Nucleus accumbens (tissue), 56 donors: ENCODE data around the gene YWHAQ.

Experiments used
- DNase-seq, 56 donors: peaks; one replicate each; lab custom pipeline; 2025; lab: John Stamatoyannopoulos, UW

YWHAQ gene

GRCh38 chr2:9630736-9631552 is at the start of gene YWHAQ:
TSS of gene YWHAQ (minus strand) at chr2:9630997. CDS start at chr2:9630452, 545 bp downstream.
- peak; percentile 61 to 99 (median 98) for DNase-seq

DNA sequence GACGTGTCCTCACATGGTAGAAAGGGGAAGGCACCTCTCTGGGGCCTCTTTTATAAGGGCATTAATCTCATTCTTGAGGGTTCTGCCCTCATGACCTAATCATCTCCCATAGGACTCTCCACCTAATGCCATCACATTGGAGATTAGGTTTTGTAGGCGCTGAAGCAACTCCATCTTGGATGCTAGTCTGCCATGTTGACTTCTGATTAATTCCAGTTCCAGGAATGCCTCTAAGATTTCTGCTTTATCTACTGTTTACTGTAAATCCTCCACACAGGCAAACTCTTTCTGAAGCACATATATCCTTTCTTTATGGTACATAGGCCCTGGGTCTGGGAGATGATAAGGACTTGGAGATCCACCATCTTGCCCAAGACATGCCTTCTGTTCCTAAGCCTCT is 49.3 kb upstream of the YWHAQ start:
- DNase-seq = no peak

GRCh38 chr2:9679218-9679617 is 48.4 kb upstream of the YWHAQ start:
- DNase-seq = no peak

- DNase-seq = no peak
Observed at GRCh38 chr2:9678544-9678943, 47.7 kb upstream of the YWHAQ start.

- DNase-seq = peak in 17 of 56 donors; percentile 16 to 78 (median 37)
Observed at GRCh38 chr2:9675415-9676351, 44.9 kb upstream of the YWHAQ start.

DNA sequence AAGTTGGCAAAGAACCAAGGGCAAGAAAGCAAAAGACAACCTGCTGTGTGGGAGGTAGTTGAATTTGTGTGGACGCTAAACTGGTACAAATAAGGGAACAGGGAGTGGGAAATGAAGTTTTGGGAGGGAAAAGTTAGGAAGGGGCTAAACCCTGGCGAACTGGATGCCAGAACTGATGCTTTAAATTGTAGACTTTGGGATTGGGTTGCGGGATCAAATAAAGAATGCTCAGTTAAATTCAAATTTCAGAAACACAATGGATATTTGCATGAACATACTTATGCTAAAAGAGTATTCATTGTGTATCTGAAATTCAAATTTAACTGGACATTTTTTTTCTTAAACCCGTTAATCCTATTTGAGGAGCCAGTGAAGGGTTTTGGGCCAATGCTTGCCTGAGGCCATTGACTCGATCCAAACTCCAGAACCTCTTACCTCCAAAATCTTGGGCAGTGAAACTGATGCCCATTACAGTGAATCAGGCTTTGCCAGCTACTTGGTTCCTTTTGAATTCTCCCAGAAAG is 44.2 kb upstream of the YWHAQ start:
- DNase-seq = no peak

GRCh38 chr2:9673914-9674481 is 43.2 kb upstream of the YWHAQ start:
- DNase-seq = no peak

DNA sequence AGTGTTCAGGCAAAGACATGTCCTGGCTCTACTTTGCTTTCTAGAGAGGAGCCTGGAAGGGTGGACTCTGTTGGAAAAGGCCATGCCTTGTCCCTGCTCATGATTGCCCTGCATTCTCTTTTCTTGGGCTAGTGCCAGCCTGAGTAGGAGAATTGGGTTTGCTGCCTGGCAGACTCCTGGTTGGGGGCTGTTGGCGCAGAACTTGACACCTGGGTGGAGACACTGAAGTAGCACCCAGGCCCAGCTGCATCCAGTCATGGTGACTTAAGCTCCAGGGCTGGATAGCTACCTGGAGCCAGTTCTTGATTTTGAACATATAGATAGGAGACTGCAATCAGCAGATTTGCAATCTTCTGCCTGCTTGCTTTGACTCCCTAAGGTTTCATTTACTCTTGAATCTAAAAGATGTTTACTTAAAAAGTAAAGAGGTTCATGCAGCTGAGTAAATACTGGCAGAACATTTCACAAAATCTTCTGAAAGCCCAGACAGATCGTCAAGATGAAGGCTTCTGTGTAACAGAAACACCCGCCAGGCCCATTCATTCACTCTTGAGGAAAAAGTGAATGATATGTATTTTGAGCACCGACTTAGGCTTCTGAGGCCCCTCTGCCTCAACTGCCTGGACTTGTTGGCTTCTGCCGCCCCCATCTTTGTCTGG is 38.0 kb upstream of the YWHAQ start:
- DNase-seq = peak in 1 of 56 donors; percentile 9

DNA sequence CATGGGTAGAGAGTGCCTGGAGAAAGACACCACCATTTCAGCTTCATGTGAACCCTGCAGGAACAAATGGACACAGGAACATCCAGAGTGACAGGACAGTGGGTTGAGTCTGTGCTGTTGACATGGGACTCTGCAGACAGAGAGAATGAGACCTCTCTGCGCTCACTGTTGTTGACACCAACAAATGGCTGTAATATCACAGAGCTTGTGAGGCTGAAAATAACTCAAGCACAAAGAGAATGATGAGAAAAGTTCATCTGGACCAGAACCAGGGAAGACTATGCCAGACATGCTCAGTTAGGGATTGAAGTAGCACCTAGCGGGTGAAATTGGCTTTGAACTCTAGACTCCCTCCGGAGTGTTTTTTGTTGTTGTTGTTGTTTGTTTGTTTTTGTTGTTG is 37.0 kb upstream of the YWHAQ start:
- no peak for DNase-seq

GRCh38 chr2:9666306-9666705 is 35.5 kb upstream of the YWHAQ start:
- no peak for DNase-seq

- no peak for DNase-seq
Observed at GRCh38 chr2:9665898-9666297, 35.1 kb upstream of the YWHAQ start.

- peak in 1 of 56 donors; percentile 11 for DNase-seq
Observed at GRCh38 chr2:9664365-9664764, 33.6 kb upstream of the YWHAQ start.

- no peak for DNase-seq
Observed at GRCh38 chr2:9663008-9663879, 32.4 kb upstream of the YWHAQ start.

GRCh38 chr2:9661261-9661660 is 30.5 kb upstream of the YWHAQ start:
- no peak for DNase-seq

DNA sequence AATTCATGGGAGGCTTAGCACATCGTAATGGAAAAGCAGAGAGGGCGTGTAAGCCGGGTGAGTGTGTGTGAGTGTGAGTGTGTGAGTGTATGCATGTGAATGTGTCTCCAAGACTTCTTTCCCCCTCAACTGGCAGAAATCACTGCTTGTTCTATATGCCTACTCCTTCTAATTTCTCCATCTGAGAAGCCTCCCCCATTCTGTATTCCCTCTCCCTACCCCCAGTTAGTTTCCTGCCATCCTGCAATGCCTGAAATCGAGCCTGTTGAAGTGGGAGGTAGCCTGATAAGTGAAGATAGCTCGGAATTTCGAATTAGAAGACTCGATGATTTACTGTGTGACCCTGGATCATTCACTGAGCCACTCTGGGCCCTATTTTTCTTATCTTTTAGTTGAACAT is 30.0 kb upstream of the YWHAQ start:
- peak in 3 of 56 donors; percentile 11 to 34 (median 26) for DNase-seq

GRCh38 chr2:9660154-9660553 is 29.4 kb upstream of the YWHAQ start:
- peak in 13 of 56 donors; percentile 12 to 58 (median 33) for DNase-seq

GRCh38 chr2:9658972-9659371 is 28.2 kb upstream of the YWHAQ start:
- no peak for DNase-seq

DNA sequence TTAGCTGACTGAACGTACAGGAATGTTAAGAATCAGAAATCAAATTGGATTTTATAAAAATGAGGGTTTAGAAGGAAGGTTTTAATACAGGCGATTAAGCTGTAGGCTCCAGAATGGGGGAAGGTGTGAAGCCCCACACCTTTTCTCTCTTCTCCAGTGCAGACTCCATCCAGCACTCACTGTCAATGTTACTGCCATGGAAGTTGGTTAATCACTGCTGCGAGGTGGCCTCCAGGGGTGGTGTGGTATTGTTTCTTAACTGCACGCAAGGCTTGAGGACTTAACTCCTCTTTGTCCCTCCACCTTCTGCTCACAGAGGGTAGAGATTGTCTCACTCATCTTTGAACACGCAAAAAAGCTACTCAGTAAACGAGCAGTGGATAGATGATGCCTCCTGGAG is 26.9 kb upstream of the YWHAQ start:
- no peak for DNase-seq

GRCh38 chr2:9657083-9657482 is 26.3 kb upstream of the YWHAQ start:
- DNase-seq = no peak
